H54 (cell line): Measurements from ENCODE around the gene SPDYE3.
"Not testable (repeated sequence)": the region's sequence is repeated elsewhere in the genome, so short reads cannot be mapped to it uniquely, and the experiment has no call there.

Source experiments
- DNase-seq: peaks from one replicate; pipeline ENCODE4 v3.0.0; 2011; ENCODE audit warnings: low spot score, mixed read lengths; ENCODE audit not compliant: insufficient read length
- FAIRE-seq: peaks from 3 replicates; lab custom pipeline; 2011; peaks lifted over from hg19 to GRCh38; lab: Jason Lieb, UNC
- POLR2A ChIP-seq: IDR thresholded peaks from 2 replicates; pipeline ENCODE4 v1.6.1; 2011; ENCODE audit warnings: low read depth, mild to moderate bottlenecking, low read length

The SPDYE3 gene

DNA sequence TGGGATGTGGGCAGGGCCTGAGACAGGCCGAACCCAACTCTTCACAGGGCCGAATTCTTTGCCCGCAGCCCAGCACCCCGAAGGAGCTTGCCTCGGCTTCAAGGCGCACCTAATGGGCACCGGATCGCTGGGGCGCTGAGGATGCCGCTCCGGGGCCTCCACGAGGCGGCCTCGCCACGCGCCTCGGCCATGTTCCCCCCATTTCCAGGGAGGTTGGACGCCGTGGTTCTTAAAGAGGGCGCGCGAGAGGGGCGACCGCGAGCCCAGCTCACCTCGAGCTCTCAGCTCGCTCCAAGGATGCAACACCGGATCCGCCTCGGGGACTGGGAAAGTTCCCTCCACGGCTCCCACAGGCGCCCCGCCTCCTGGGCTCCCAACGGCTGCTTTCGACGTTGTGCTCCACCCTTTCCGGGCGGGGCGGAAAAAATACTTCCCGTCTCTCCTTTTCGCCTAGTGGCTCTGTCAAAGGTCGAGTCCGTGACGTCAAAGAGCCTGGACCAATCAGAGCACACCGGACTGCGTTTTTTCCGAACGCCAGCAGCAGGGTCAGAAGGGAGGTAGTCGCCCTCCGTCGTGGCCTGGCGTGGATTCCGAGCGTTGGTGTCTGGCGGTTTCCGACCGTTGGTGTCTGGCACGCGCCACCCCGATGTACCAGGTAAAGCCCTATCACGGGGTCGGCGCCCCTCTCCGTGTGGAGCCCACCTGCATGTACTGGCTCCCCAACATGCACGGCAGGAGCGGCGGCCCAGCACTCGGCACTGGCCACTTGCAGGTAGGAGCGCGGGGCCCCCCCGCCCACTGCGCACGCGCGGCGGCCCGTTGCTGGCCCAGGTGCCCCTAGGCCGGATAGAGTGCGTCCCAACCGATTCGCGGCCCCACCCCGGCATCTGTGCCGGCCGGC is 28.3 kb downstream of the SPDYE3 start:
- TF ChIP-seq POLR2A = peak; percentile 96
- FAIRE-seq = not testable (repeated sequence)
- peak; percentile 69 for DNase-seq

DNA sequence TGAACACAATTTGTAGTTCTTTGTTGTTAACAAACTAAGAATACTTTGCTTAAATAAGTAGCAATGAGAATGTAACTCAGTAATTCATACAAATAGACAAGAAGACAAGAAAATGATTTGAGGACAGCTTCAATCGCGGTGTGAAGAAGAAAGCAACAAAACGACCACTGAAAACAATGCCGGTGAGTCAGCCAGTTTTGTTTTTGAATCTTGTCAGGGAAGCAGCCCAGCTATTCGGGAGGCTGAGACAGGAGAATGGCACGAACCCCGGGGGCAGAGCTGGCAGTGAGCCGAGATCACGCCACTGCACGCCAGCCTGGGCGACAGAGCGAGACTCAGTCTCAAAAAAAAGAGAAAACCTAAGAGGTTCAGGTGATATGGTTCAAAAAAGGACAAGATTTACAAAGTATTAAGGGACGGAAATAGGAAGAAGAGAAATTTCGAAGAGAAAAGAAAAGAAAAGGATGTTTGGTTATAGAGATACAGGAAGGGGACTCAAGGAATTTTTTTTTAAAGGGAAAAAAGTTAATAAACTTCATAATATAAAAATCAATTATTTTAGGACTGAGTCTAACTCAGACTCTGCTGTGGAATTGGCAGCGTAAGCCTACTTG is 30.7 kb downstream of the SPDYE3 start:
- not testable (repeated sequence) for FAIRE-seq, DNase-seq

DNA sequence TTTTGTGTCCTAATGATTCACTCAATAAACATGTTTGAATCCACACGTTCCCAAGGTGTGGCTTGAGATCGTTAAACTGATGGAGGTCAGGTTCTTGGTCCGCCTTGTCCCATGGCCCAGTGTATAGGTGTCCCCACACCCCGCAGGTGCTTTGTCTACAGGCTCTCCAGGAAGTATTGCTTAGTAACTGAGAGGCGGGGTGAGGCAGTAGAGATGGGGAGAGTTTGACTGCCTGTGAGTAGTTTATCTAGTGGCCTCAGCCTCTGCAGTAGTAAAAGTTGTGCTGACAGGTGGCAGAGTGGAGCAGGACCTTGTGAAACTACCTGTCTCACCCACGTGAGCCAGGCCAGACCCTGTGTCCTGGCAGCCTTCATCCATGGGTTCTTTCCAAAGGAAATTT is 33.8 kb downstream of the SPDYE3 start:
- DNase-seq, FAIRE-seq: not testable (repeated sequence)

DNA sequence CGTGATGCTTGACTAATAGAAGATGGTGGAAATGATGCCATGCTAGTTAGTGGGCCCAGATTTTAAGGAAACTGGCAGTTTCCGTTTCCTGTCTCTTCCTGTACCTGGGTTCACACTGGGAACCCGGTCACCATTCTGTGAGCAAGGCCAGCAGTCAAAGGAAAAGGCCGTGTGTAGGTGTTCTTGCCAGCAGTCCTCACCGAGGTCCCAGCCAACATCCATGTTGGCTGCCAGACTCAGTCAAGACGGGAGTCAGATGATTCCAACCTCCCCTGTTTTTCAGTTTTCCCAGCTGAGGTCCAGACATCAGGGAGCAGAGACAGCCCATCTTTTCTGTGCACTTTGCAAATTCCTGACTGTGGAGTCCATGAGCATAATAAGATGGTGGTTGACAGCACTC is 35.3 kb downstream of the SPDYE3 start:
- FAIRE-seq = no peak
- DNase-seq = no peak
- no peak for TF ChIP-seq POLR2A

DNA sequence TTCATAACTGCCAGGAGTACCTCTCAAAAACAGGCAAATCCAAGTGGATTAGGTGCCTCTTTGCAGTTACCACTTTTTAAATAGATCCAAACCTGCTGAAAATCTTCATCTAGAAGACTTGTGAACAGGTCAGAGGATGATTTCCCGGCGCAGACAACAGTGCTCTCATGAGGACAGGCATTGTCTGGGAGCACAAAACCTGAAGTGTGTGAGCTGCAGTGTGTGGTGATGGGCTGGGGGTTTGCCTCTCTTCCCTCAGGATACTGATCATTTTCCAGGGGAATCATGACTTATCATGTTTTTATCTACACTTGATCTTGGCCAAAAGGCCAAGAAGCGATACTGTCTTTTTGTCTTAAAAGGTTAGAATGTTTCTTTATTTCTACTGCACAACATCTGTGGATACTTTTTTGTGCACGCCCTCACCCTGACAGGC is 36.6 kb downstream of the SPDYE3 start:
- DNase-seq, FAIRE-seq: not testable (repeated sequence)

DNA sequence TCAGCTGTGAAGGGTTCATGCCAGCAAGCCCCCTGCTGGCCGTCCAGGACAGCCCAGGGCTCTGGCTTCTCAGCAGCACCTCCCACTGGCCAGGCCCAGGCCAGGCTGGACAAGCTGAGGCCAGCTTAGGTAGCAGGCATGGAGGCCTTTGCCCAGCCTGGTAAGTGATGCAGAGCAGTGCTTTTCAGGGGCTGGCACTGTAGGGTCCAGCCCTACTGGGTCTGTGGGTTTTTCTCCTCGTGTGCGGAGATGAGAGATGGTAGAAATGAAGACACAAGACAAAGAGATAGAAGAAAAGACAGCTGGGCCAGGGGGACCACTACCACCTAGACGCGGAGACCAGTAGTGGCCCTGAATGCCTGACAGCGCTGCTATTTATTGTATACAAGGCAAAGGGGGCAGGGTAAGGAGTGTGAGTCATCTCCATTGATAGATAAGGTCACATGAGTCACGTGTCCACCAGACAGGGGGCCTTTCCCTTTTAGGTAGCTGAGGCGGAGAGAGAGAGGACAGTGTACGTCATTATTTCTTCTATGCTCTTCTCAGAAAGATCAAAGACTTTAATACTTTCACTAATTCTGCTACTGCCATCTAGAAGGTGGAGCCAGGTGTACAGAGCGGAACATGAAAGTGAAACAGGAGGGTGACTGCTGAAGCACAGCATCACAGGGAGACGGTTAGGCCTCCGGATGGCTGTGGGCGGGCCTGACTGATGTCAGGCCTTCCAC is 37.2 kb downstream of the SPDYE3 start:
- not testable (repeated sequence) for FAIRE-seq, DNase-seq

DNA sequence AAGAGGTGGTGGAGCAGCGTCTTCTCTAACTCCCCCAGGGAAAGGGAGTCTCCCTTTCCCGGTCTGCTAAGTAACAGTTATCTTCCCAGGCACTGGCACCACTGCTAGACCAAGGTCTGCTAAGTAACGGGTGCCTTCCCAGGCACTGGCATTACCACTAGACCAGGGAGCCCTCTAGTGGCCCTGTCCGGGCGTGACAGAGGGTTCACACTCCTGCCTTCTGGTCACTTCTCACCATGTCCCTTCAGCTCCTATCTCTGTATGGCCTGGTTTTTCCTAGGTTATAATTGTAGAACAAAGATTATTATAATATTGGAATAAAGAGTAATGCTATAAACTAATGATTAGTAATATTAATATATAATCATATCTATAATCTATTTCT is 37.8 kb downstream of the SPDYE3 start:
- not testable (repeated sequence) for FAIRE-seq, DNase-seq

DNA sequence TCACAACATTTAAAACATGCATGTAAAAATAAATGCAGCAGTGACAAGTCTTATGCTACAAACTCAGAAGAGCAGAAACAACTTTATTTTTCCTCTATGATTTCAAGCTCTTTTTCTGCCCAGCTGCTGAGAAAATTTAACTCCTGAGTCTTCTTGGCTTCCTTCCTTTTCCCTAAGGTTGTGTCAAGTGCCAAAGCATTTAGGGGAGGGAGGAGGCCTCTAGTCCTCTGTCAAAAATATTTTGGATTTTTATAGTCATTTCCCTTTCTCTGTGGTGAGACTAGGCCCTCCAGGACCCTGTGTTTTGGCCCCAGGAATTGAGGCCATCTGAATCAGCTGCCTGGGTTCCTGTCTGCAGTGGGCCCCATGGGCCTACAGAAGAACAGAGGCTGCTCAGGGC is 39.4 kb downstream of the SPDYE3 start:
- FAIRE-seq (no peak), DNase-seq (no peak)
- no peak for TF ChIP-seq POLR2A

DNA sequence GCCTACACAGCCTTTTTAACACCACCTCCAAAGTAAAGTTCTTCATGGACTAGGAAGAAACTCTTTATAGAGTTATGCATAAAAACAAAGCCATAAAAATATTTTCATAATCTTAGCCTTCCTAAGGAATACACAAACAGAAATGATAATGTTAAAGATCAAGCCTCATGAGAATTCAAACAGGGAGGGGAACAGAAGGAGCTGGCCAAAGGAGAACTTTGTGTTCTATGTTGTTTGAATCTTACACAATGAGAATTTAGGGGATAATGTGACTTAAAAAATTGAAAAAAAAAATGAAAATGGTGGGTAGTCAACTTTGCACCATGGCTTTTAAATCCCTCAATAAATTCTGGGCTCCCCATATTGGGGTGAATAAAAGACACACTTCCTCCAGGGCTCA is 41.3 kb downstream of the SPDYE3 start:
- TF ChIP-seq POLR2A = no peak
- DNase-seq (no peak), FAIRE-seq (no peak)

DNA sequence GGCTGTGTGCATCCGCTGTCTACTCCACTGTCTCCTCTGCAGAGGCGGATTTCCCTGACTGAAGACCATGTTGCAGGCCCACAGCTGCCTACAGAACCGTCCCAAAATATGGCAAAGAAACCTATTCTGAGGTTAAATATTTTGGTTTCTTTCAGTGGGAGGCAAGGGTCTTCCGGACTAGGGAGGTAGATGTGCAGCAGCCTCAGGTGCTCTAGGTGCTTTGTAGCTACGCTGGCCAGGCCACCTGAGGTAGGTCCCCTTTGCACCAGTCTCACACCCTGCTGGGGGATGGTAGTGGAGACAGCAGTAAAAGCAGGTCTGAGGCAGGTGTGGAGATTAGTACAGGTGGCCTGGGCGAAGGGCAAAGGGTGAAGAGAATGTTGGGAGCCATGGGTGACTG is 42.3 kb downstream of the SPDYE3 start:
- no peak for DNase-seq
- FAIRE-seq = no peak
- TF ChIP-seq POLR2A = no peak

DNA sequence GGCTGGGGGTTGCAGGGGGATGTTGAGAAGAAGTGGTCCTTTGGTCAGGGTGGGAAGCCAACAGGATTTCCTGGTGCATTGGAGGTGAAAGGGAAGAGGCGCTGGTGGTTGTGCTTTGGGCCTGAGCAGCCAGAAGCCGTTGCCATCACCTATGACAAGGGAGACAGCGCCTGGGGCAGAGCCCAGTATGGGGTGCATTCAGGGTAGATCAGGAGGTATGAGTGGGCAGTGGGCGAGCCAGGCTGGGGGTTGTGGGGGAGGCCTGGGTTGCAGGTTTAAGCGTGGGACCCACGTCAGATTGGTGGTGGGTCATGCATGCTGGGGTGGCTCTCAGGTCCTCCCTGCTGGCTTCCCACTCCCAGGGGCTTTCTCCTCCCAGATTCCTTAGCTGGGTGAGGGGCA is 44.2 kb downstream of the SPDYE3 start:
- no peak for FAIRE-seq
- no peak for DNase-seq
- no peak for TF ChIP-seq POLR2A

DNA sequence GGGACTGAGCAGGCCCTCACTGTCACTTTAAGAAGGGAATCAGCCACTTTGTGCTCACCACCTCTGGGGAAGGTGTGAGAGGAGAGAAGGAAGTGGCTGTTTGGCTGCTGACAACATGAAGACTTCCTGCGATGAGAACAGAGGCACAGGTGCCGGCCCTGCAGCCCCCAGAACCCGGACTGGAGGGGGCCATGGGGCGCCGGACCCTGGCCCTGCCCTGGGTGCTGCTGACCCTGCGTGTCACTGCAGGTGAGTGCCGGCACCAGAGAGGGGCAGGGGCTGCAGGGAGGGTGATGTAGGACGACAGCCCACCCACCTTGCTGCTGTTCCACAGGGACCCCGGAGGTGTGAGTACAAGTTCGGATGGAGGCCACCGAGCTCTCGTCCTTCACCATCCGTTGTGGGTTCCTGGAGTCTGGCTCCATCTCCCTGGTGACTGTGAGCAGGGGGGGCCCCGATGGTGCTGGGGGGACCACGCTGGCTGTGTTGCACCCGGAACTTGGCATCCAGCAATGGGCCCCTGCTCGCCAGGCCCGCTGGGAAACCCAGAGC is 44.8 kb downstream of the SPDYE3 start:
- FAIRE-seq, DNase-seq: not testable (repeated sequence)

DNA sequence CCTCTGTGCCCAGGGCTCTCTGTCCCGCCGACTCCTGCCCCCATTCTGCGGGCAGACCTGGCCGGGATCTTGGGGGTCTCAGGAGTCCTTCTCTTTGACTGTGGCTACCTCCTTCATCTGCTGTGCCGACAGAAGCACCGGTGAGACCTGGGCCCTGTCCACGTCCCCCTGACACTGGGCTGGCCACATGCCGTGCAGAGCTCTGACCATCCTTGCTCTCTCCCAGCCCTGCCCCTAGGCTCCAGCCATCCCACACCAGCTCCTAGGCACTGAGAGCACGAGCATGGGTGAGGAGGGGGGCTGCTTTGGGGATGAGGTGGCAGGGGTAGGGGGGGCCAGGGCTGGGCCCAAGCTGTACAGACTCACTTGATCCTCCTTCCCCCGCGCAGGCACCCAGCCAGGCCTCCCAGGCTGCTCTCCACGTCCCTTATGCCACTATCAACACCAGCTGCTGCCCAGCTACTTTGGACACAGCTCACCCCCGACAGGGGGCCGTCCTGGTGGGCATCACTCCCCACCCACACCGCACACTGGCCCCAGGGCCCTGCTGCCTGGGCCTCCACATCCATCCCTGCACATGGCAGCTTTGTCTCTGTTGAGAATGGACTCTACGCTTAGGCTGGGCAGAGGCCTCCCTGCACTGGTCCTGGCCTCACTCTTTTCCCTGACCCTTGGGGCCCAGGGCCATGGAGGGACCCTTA is 45.6 kb downstream of the SPDYE3 start:
- DNase-seq = no peak
- no peak for FAIRE-seq
- no peak for TF ChIP-seq POLR2A
